GM23338 (cell line): Measurements from ENCODE around the gene VRK3. TPM values are rescaled to one million over a fixed set of nuclear protein-coding genes. Genes with fewer than 3 reads are reported as not detected.

ENCODE experiments used
- ATAC-seq: fragments of 200-7000 bp; cut with Tn5 transposase; 3 replicates; pipeline ENCODE4 v1.9.1; 2020
- DNase-seq: peaks from one replicate; pipeline ENCODE4 v3.0.0-alpha.2; 2015; ENCODE audit warnings: low spot score
- H2AFZ ChIP-seq: fragments of 200-600 bp; sonication (generic); 2 replicates; pipeline ENCODE4 v1.8.0; 2016; ENCODE audit warnings: antibody characterized with exemption, mild to moderate bottlenecking, moderate library complexity
- H3F3A ChIP-seq: fragments of 200-600 bp; sonication (generic); replicated peaks from 2 replicates; pipeline ENCODE4 v1.8.0; 2017; ENCODE audit warnings: antibody characterized with exemption, mixed run types, low read depth
- H3K27ac ChIP-seq: fragments of 200-600 bp; sonication (generic); 2 replicates; pipeline ENCODE4 v1.6.1; 2016; ENCODE audit warnings: low read depth
- H3K27me3 ChIP-seq: fragments of 200-600 bp; sonication (generic); 2 replicates; pipeline ENCODE4 v1.8.0; 2016; ENCODE audit warnings: mild to moderate bottlenecking, mixed run types, moderate library complexity; ENCODE audit not compliant: insufficient read depth
- H3K36me3 ChIP-seq: fragments of 200-600 bp; sonication (generic); 2 replicates; pipeline ENCODE4 v1.8.0; 2016; ENCODE audit warnings: mild to moderate bottlenecking; ENCODE audit not compliant: insufficient read depth
- H3K4me1 ChIP-seq: fragments of 200-600 bp; sonication (generic); 2 replicates; pipeline ENCODE4 v1.8.0; 2016; ENCODE audit warnings: mild to moderate bottlenecking, moderate library complexity; ENCODE audit not compliant: insufficient read depth
- H3K4me2 ChIP-seq: fragments of 200-600 bp; sonication (generic); 2 replicates; pipeline ENCODE4 v1.7.1; 2017; ENCODE audit warnings: mixed run types
- H3K4me3 ChIP-seq: fragments of 200-600 bp; sonication (generic); 2 replicates; pipeline ENCODE4 v1.6.1; 2016; ENCODE audit warnings: mixed run types
- H3K79me2 ChIP-seq: fragments of 200-600 bp; sonication (generic); replicated peaks from 2 replicates; pipeline ENCODE4 v1.8.0; 2017; ENCODE audit warnings: mild to moderate bottlenecking; ENCODE audit not compliant: insufficient read depth
- H3K9me2 ChIP-seq: fragments of 200-600 bp; sonication (generic); 2 replicates; pipeline ENCODE4 v1.8.0; 2017; ENCODE audit not compliant: insufficient read depth
- H4K20me1 ChIP-seq: fragments of 200-600 bp; sonication (generic); replicated peaks from 2 replicates; pipeline ENCODE4 v1.8.0; 2017; ENCODE audit warnings: mild to moderate bottlenecking; ENCODE audit not compliant: insufficient read depth
- H3K27ac Mint-ChIP-seq: 2 replicates; pipeline ENCODE4 v1.8.0; 2020; ENCODE audit warnings: inconsistent platforms, mild to moderate bottlenecking, moderate library complexity, mixed read lengths
- H3K27me3 Mint-ChIP-seq: 3 replicates; pipeline ENCODE4 v1.8.0; 2022; ENCODE audit warnings: low read depth, mild to moderate bottlenecking, moderate library complexity, mixed read lengths, inconsistent platforms; ENCODE audit not compliant: insufficient read depth, poor library complexity
- H3K36me3 Mint-ChIP-seq: 3 replicates; pipeline ENCODE4 v1.8.0; 2021; ENCODE audit warnings: low read depth, mild to moderate bottlenecking, inconsistent platforms, moderate library complexity, mixed read lengths
- H3K4me1 Mint-ChIP-seq: 3 replicates; pipeline ENCODE4 v1.8.0; 2020; ENCODE audit warnings: mild to moderate bottlenecking, inconsistent platforms, mixed read lengths
- H3K4me3 Mint-ChIP-seq: 3 replicates; pipeline ENCODE4 v1.8.0; 2021; ENCODE audit warnings: moderate library complexity, mild to moderate bottlenecking, inconsistent platforms, mixed read lengths
- H3K9me3 Mint-ChIP-seq: 3 replicates; pipeline ENCODE4 v1.8.0; 2020; ENCODE audit warnings: moderate library complexity, mild to moderate bottlenecking, inconsistent platforms, mixed read lengths
- CREB1 ChIP-seq: fragments of 250-450 bp; sonication (Bioruptor Pico); IDR thresholded peaks from 2 replicates; pipeline ENCODE4 v1.5.0; 2020; ENCODE audit warnings: low read depth, mild to moderate bottlenecking, moderate library complexity
- ETS1 ChIP-seq: IDR thresholded peaks from 2 replicates; pipeline ENCODE4 v1.6.1; 2016; ENCODE audit warnings: antibody characterized with exemption
- EZH2 ChIP-seq: fragments of 200-600 bp; sonication (generic); IDR thresholded peaks from one replicate; pipeline ENCODE4 v1.8.0; 2017; ENCODE audit warnings: antibody characterized with exemption, mild to moderate bottlenecking, low read depth; ENCODE audit not compliant: unreplicated experiment
- EZH2phosphoT487 ChIP-seq: fragments of 200-600 bp; sonication (generic); IDR thresholded peaks from one replicate; pipeline ENCODE4 v1.8.1; 2018; ENCODE audit warnings: antibody characterized with exemption; ENCODE audit not compliant: unreplicated experiment
- JUNB ChIP-seq: IDR thresholded peaks from one replicate; pipeline ENCODE4 v1.6.1; 2016; ENCODE audit warnings: antibody characterized with exemption; ENCODE audit not compliant: unreplicated experiment
- NANOG ChIP-seq: IDR thresholded peaks from 2 replicates; pipeline ENCODE4 v1.6.1; 2016; ENCODE audit warnings: antibody characterized with exemption, borderline replicate concordance
- POLR2AphosphoS5 ChIP-seq: IDR thresholded peaks from 2 replicates; pipeline ENCODE4 v1.6.1; 2016; ENCODE audit warnings: antibody characterized with exemption, low read depth
- ZNF114 ChIP-seq: fragments of 250-450 bp; sonication (Bioruptor Pico); IDR thresholded peaks from 2 replicates; pipeline ENCODE4 v1.5.0; 2020; ENCODE audit warnings: mild to moderate bottlenecking, moderate library complexity
- ZNF462 ChIP-seq: fragments of 250-450 bp; sonication (Bioruptor Pico); IDR thresholded peaks from 2 replicates; pipeline ENCODE4 v1.5.0; 2020; ENCODE audit warnings: mild to moderate bottlenecking, moderate library complexity
- polyA plus RNA-seq: library from polyadenylated mRNA; unstranded; fragments of >200 nt; fragmentation: Nextera tagmentation; extraction: Ambion mirVana; gene quantifications from 2 replicates; pipeline ENCODE4 v1.2.1, GENCODE V29; 2016
- total RNA-seq: library from RNA; depleted of rRNA; stranded (reverse); fragments of >200 nt; shearing (Covaris generic); gene quantifications from 2 replicates; pipeline ENCODE4 v1.2.3, GENCODE V29; 2014

The VRK3 gene
- total and polyA plus RNA-seq, 2 experiments from 2014 or later: 17.4 to 29.1 TPM

GRCh38 chr19:49999371-50000010 lies 25.7 kb downstream of the VRK3 start:
- Histone ChIP-seq H3K4me2 (no peak overlapping the region), H3K27me3 (no peaks in the 10 kb centered on the region), H3K9me2 (no peaks in the 10 kb centered on the region), H4K20me1 (no peaks in the 10 kb centered on the region), H3F3A (no peaks in the 10 kb centered on the region), H3K4me1 (no peaks in the 10 kb centered on the region), H3K79me2 (no peaks in the 10 kb centered on the region), H3K4me3 (no peak overlapping the region), H2AFZ (no peak overlapping the region), H3K36me3 (no peaks in the 10 kb centered on the region), H3K27ac (no peak overlapping the region)
- Mint-ChIP-seq H3K4me3 (no peak overlapping the region), H3K27me3 (no peaks in the 10 kb centered on the region), H3K9me3 (no peaks in the 10 kb centered on the region), H3K27ac (no peak overlapping the region), H3K36me3 (peaks cover 5% of the 10 kb centered on the region; the same call in 2 of the 3 replicates), H3K4me1 (no peaks in the 10 kb centered on the region)
- TF ChIP-seq ETS1 (no peak), ZNF114 (no peak), JUNB (no peak), CREB1 (CRISPR knock-in tag) (no peak), EZH2phosphoT487 (no peak)
- no peak for ATAC-seq
- no peak for DNase-seq

- Histone ChIP-seq H3K27me3 (no peaks in the 10 kb centered on the region), H3K27ac (no peak overlapping the region), H4K20me1 (no peaks in the 10 kb centered on the region), H3F3A (no peaks in the 10 kb centered on the region), H3K4me3 (no peak overlapping the region), H3K9me2 (no peaks in the 10 kb centered on the region), H3K79me2 (no peaks in the 10 kb centered on the region), H3K36me3 (no peaks in the 10 kb centered on the region), H3K4me2 (no peak overlapping the region), H3K4me1 (no peaks in the 10 kb centered on the region), H2AFZ (no peak overlapping the region)
- DNase-seq (peak; percentile 85), ATAC-seq (peak; percentile 99)
- no peak for TF ChIP-seq POLR2AphosphoS5
- TF ChIP-seq CREB1 (CRISPR knock-in tag): peak; percentile 42; the same call in 1 of the 2 replicates
- TF ChIP-seq ETS1: peak; percentile 70
- no peak for TF ChIP-seq NANOG
- TF ChIP-seq ZNF462 (CRISPR knock-in tag): no peak
- no peak for TF ChIP-seq EZH2
- H3K27me3 Mint-ChIP-seq: no peaks in the 10 kb centered on the region
- no peak overlapping the region for H3K27ac Mint-ChIP-seq
- H3K9me3 Mint-ChIP-seq: no peaks in the 10 kb centered on the region
- no peak overlapping the region for H3K4me3 Mint-ChIP-seq
- H3K4me1 Mint-ChIP-seq: no peaks in the 10 kb centered on the region
- peaks cover 10% of the 10 kb centered on the region for H3K36me3 Mint-ChIP-seq
Observed at GRCh38 chr19:49997709-49998108, 27.5 kb downstream of the VRK3 start.
